H1 (cell line): ENCODE results near the gene DIPK1A. TPM values are rescaled to one million over a fixed set of nuclear protein-coding genes. Genes with fewer than 3 reads are reported as not detected.

Experiments
- CTCF ChIA-PET: fragments of 300-600 bp; sonication (Branson Sonifier 250); formaldehyde crosslinking; loops from one replicate; lab custom pipeline; 2021; ENCODE audit not compliant: partially characterized antibody; lab: Charles Lee
- POLR2A ChIA-PET: fragments of 300-600 bp; sonication (Branson Sonifier 250); formaldehyde crosslinking; loops from one replicate; lab custom pipeline; 2021; ENCODE audit warnings: inconsistent platforms; ENCODE audit not compliant: partially characterized antibody; lab: Charles Lee
- DNase-seq, 2 experiments: peaks; one replicate each; pipeline versions ENCODE4 v3.0.0 to v3.0.0-alpha.2; 2010 to 2022; ENCODE audit warnings: low spot score in 2 of 2, low read depth in 1 of 2, mixed read lengths in 1 of 2
- FAIRE-seq: peaks from 2 replicates; lab custom pipeline; 2011; peaks lifted over from hg19 to GRCh38; lab: Jason Lieb, UNC
- H2AFZ ChIP-seq: 2 replicates; pipeline ENCODE4 v1.8.1; 2012; ENCODE audit warnings: low read length, inconsistent platforms
- H2AK5ac ChIP-seq: 2 replicates; pipeline ENCODE4 v1.6.1; 2013; ENCODE audit warnings: low read depth, low read length
- H2BK120ac ChIP-seq: replicated peaks from 2 replicates; pipeline ENCODE3; 2013; ENCODE audit warnings: low read depth, low read length, inconsistent platforms
- H2BK12ac ChIP-seq: 2 replicates; pipeline ENCODE4 v1.6.1; 2013; ENCODE audit warnings: low read depth, low read length
- H2BK15ac ChIP-seq: 2 replicates; pipeline ENCODE4 v1.6.1; 2013; ENCODE audit warnings: low read length
- H2BK20ac ChIP-seq: 2 replicates; pipeline ENCODE4 v1.6.1; 2013; ENCODE audit warnings: low read length
- H2BK5ac ChIP-seq: 2 replicates; pipeline ENCODE4 v1.6.1; 2013; ENCODE audit warnings: low read depth, low read length
- H3K14ac ChIP-seq: 2 replicates; pipeline ENCODE4 v1.6.1; 2013; ENCODE audit warnings: inconsistent platforms; ENCODE audit not compliant: insufficient read length
- H3K18ac ChIP-seq: 2 replicates; pipeline ENCODE4 v1.6.1; 2013; ENCODE audit warnings: low read length; ENCODE audit errors: extremely low read depth
- H3K23ac ChIP-seq: 2 replicates; pipeline ENCODE4 v1.6.1; 2013; ENCODE audit warnings: inconsistent platforms; ENCODE audit not compliant: insufficient read length
- H3K23me2 ChIP-seq: 2 replicates; pipeline ENCODE4 v1.6.1; 2013; ENCODE audit warnings: low read depth, low read length
- H3K27ac ChIP-seq: 2 replicates; pipeline ENCODE4 v1.6.1; 2011; ENCODE audit warnings: low read depth, low read length, inconsistent platforms
- H3K27me3 ChIP-seq, 4 experiments: replicated peaks in 1 of 4; 1 replicate in 1 of 4; 2 replicates in 3 of 4; pipeline versions ENCODE4 v1.6.1 to v1.8.1; 2011 to 2013; ENCODE audit warnings: low read length in 3 of 4, mild to moderate bottlenecking in 3 of 4, inconsistent platforms in 2 of 4, mixed read lengths in 2 of 4, moderate library complexity in 1 of 4; ENCODE audit not compliant: control insufficient read depth in 3 of 4, insufficient read depth in 3 of 4; ENCODE audit errors: extremely low read depth in 1 of 4
- H3K36me3 ChIP-seq, 4 experiments: 2 replicates each; pipeline versions ENCODE4 v1.6.1 to v1.8.1; 2011 to 2013; ENCODE audit warnings: mild to moderate bottlenecking in 4 of 4, low read length in 3 of 4, moderate library complexity in 2 of 4, control low read depth in 1 of 4, inconsistent platforms in 1 of 4; ENCODE audit not compliant: insufficient read depth in 4 of 4, control insufficient read depth in 2 of 4
- H3K4ac ChIP-seq: replicated peaks from 2 replicates; pipeline ENCODE3; 2013; ENCODE audit warnings: low read length, low read depth, mixed read lengths, inconsistent platforms; ENCODE audit not compliant: insufficient read length
- H3K4me1 ChIP-seq, 4 experiments: replicated peaks in 1 of 4; 1 replicate in 1 of 4; 2 replicates in 3 of 4; pipeline versions ENCODE4 v1.6.1 to v1.8.1; 2011 to 2013; ENCODE audit warnings: low read length in 3 of 4, inconsistent platforms in 2 of 4, mixed read lengths in 1 of 4; ENCODE audit not compliant: insufficient read depth in 4 of 4, control insufficient read depth in 3 of 4
- H3K4me2 ChIP-seq, 2 experiments: 2 replicates each; pipeline versions ENCODE4 v1.6.1 to v1.8.1; 2011 to 2013; ENCODE audit warnings: low read depth in 2 of 2, low read length in 2 of 2, control low read depth in 1 of 2, inconsistent platforms in 1 of 2, mild to moderate bottlenecking in 1 of 2; ENCODE audit not compliant: insufficient read depth in 1 of 2
- H3K4me3 ChIP-seq, 4 experiments: fragments of 200-600, 300-600 bp in 1 of 4; sonication (generic), shearing (Covaris generic), sonication (Bioruptor Twin) in 1 of 4; 2 replicates each; pipeline versions ENCODE4 v1.5.1 to v1.8.1; 2011 to 2016; ENCODE audit warnings: low read length in 4 of 4, low read depth in 3 of 4, control low read depth in 2 of 4, inconsistent platforms in 2 of 4, mild to moderate bottlenecking in 2 of 4, mixed read lengths in 1 of 4, moderate library complexity in 1 of 4; ENCODE audit not compliant: insufficient read depth in 2 of 4; ENCODE audit errors: extremely low read depth in 1 of 4
- H3K56ac ChIP-seq: replicated peaks from 2 replicates; pipeline ENCODE3; 2013; ENCODE audit warnings: low read depth, mild to moderate bottlenecking, mixed read lengths, low read length, inconsistent platforms; ENCODE audit not compliant: insufficient read length
- H3K79me1 ChIP-seq: 2 replicates; pipeline ENCODE4 v1.6.1; 2013; ENCODE audit warnings: low read depth, low read length, control low read depth
- H3K79me2 ChIP-seq, 2 experiments: 2 replicates each; pipeline versions ENCODE4 v1.6.1 to v1.8.1; 2012 to 2013; ENCODE audit warnings: low read length in 2 of 2, mild to moderate bottlenecking in 2 of 2, inconsistent platforms in 1 of 2; ENCODE audit not compliant: insufficient read depth in 2 of 2, control insufficient read depth in 1 of 2
- H3K9ac ChIP-seq, 4 experiments: replicated peaks in 1 of 4; 1 replicate in 1 of 4; 2 replicates in 3 of 4; pipeline versions ENCODE4 v1.6.1 to v1.8.1; 2011 to 2013; ENCODE audit warnings: low read depth in 3 of 4, low read length in 3 of 4, control low read depth in 2 of 4, mild to moderate bottlenecking in 2 of 4, moderate library complexity in 2 of 4, inconsistent platforms in 1 of 4; ENCODE audit errors: extremely low read depth in 1 of 4
- H3K9me3 ChIP-seq, 2 experiments: 2 replicates each; pipeline versions ENCODE4 v1.6.1 to v1.8.1; 2012 to 2013; ENCODE audit warnings: mild to moderate bottlenecking in 2 of 2, moderate library complexity in 2 of 2, control low read depth in 1 of 2, inconsistent platforms in 1 of 2, low read depth in 1 of 2, low read length in 1 of 2, mixed read lengths in 1 of 2; ENCODE audit not compliant: insufficient read depth in 2 of 2
- H4K20me1 ChIP-seq, 2 experiments: replicated peaks in 1 of 2; 2 replicates each; pipeline versions ENCODE3 to v1.8.1; 2011 to 2013; ENCODE audit warnings: inconsistent platforms in 2 of 2, low read length in 2 of 2, mild to moderate bottlenecking in 1 of 2; ENCODE audit not compliant: insufficient read depth in 2 of 2, control insufficient read depth in 1 of 2
- H4K5ac ChIP-seq: 2 replicates; pipeline ENCODE4 v1.6.1; 2013; ENCODE audit warnings: low read length, low read depth, mixed read lengths, inconsistent platforms; ENCODE audit not compliant: insufficient read length
- H4K8ac ChIP-seq: 2 replicates; pipeline ENCODE4 v1.8.0; 2013; ENCODE audit warnings: mild to moderate bottlenecking, moderate library complexity, low read length, inconsistent platforms; ENCODE audit not compliant: insufficient read depth; ENCODE audit errors: extremely low read depth
- H4K91ac ChIP-seq: replicated peaks from 2 replicates; pipeline ENCODE3; 2013; ENCODE audit warnings: low read length, mixed read lengths, inconsistent platforms; ENCODE audit not compliant: insufficient read length
- CBX5 ChIP-seq: fragments of 300-800, 300-1000 bp; sonication (generic); IDR thresholded peaks from 2 replicates; pipeline ENCODE4 v1.7.1; 2016; ENCODE audit warnings: antibody characterized with exemption, low read length, low read depth
- EGR1 ChIP-seq: IDR thresholded peaks from 2 replicates; pipeline ENCODE4 v1.6.1; 2011; ENCODE audit warnings: low read depth, low read length, borderline replicate concordance
- KDM1A ChIP-seq: fragments of 200-600, 300-600 bp; sonication (generic); IDR thresholded peaks from 2 replicates; pipeline ENCODE4 v1.7.1; 2016; ENCODE audit warnings: mild to moderate bottlenecking, low read length, borderline replicate concordance
- MAFK ChIP-seq: IDR thresholded peaks from 2 replicates; pipeline ENCODE4 v1.6.1; 2012; ENCODE audit warnings: low read depth, mild to moderate bottlenecking, improper control_type of control experiment, low read length
- SP1 ChIP-seq: IDR thresholded peaks from 2 replicates; pipeline ENCODE4 v1.6.1; 2011; ENCODE audit warnings: low read depth, low read length
- WGBS, 2 experiments: shearing (Covaris generic) in 1 of 2; methylation state at CpG; one replicate each; pipeline versions ENCODE4 v1.1.6 to v1.1.7; 2013 to 2015; ENCODE audit warnings: low lambda C conversion rate in 2 of 2, mixed read lengths in 2 of 2, inconsistent platforms in 1 of 2, low coverage in 1 of 2, missing lambda C conversion rate in 1 of 2; ENCODE audit not compliant: insufficient replicate concordance in 2 of 2, insufficient coverage in 1 of 2, insufficient read length in 1 of 2; ENCODE audit errors: extremely low coverage in 1 of 2, missing lambda C conversion rate in 1 of 2; 5-methylcytosine and 5-hydroxymethylcytosine counted together
- polyA plus RNA-seq, 7 experiments: library from polyadenylated mRNA; depleted of rRNA in 3 of 7; stranded (reverse) in 5 of 7; unstranded in 2 of 7; fragments of >200 nt in 5 of 7; fragments of 200-250 nt in 2 of 7; gene quantifications; 1 replicate in 5 of 7; 2 replicates in 1 of 7; 4 replicates in 1 of 7; pipeline versions ENCODE4 v1.2.1 to v1.2.3, GENCODE V29; 2011 to 2013; ENCODE audit warnings: missing spikeins in 2 of 7, mixed read lengths in 2 of 7
- total RNA-seq: library from RNA; stranded (reverse); fragmentation: NEBNext Ultra II Directional; extraction: Animal tissue kit (Norgen Biotek cat#: 25700); gene quantifications from 2 replicates; pipeline ENCODE4 v1.2.1, GENCODE V29; 2021

The DIPK1A gene
- total and polyA plus RNA-seq, 2 of the 8 experiments (the other 6 are each of a cell fraction or from before 2014, with no cell fraction given): 2.5 to 5.0 TPM

GRCh38 chr1:92886886-92887419 is 74.3 kb downstream of the DIPK1A start:
- no peak overlapping the region for H3K9ac ChIP-seq
- no peak overlapping the region for H3K4me3 ChIP-seq
- H2BK15ac ChIP-seq: no peak overlapping the region
- WGBS, 2 experiments: 81% methylated on average over 2 of the region's 2 CpGs; no CpG with 5 or more reads in 1 of the 2 experiments
- H3K14ac ChIP-seq: no peak overlapping the region
- no peak overlapping the region for H2BK5ac ChIP-seq
- H3K27me3 ChIP-seq: no peaks in the 10 kb centered on the region
- no peak overlapping the region for H3K27ac ChIP-seq
- no peak overlapping the region for H3K56ac ChIP-seq
- no peak overlapping the region for H3K4ac ChIP-seq
- H2BK120ac ChIP-seq: no peak overlapping the region
- no peak overlapping the region for H3K23ac ChIP-seq
- no peak overlapping the region for H2AK5ac ChIP-seq
- H4K91ac ChIP-seq: no peak overlapping the region
- H4K8ac ChIP-seq: no peak overlapping the region
- CTCF ChIA-PET: no interaction called here
- no peaks in the 10 kb centered on the region for H3K36me3 ChIP-seq
- H3K23me2 ChIP-seq: no peaks in the 10 kb centered on the region; the same call in 1 of the 2 replicates
- H3K9me3 ChIP-seq: peaks cover 3 to 6% of the 10 kb centered on the region in 2 experiments; a peak in 1 of 4 replicates
- H2BK20ac ChIP-seq: no peak overlapping the region
- no peak overlapping the region for H2BK12ac ChIP-seq
- H4K5ac ChIP-seq: no peak overlapping the region
- POLR2A ChIA-PET: interaction anchor here (0.7 kb wide), 1 partner anchor 56 kb away, joined by 3 read pairs; no protein-coding TSS in a partner anchor
- no peaks in the 10 kb centered on the region for H3K79me1 ChIP-seq
- H3K4me1 ChIP-seq: no peaks in the 10 kb centered on the region
- H2AFZ ChIP-seq: no peak overlapping the region
- FAIRE-seq (no peak), DNase-seq (no peak)
- no peak overlapping the region for H3K18ac ChIP-seq
- no peaks in the 10 kb centered on the region for H3K79me2 ChIP-seq
- H3K4me2 ChIP-seq: no peak overlapping the region
- no peaks in the 10 kb centered on the region for H4K20me1 ChIP-seq
- TF ChIP-seq SP1 (no peak), EGR1 (no peak), MAFK (no peak), KDM1A (no peak), CBX5 (no peak)
